ENCODE data around the gene RBBP7. TPM values are rescaled to one million over a fixed set of nuclear protein-coding genes. Genes with fewer than 3 reads are reported as not detected.

RBBP7 gene
- total and polyA plus RNA-seq, 2 donors (not counting 1 experiment from before 2014, with no cell fraction given) = 149 to 174 TPM

DNA sequence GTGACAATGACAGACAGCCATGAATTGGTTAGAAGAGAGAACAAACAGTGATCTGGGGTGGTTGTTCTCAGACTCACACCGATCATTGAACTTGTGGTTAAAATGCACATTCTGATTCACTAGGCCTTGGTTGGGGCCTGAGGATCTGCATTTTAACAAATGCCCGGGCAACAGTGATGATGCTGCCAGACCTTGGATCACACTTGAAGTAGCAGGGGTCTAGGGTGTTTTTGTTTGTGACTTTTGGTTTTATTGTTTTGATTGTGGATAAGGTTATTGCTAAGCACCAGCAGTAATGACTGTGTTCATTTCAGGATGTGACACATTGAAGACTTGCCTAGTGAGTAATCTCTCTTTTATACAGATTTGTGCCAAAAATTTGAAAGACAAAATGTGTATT lies 47.4 kb downstream of the RBBP7 start:
- Histone ChIP-seq H3K27me3 (ENCODE audit: control insufficient read depth, insufficient read depth, low read length) (no peaks in the 10 kb centered on the region), H3K27ac (ENCODE audit: insufficient read depth, low read length) (peak overlapping the region; percentile 82), H3K4me2 (ENCODE audit: extremely low read depth, insufficient read depth, low read length) (peak overlapping the region; percentile 5), H3K9ac (ENCODE audit: insufficient read depth, low read length) (no peak overlapping the region), H3K36me3 (ENCODE audit: control insufficient read depth, insufficient read depth, low read length) (peaks cover 2% of the 10 kb centered on the region), H3K9me3 (ENCODE audit: control insufficient read depth, insufficient read depth, low read depth, low read length) (no peaks in the 10 kb centered on the region), H4K20me1 (ENCODE audit: control insufficient read depth, extremely low read depth, insufficient read depth, low read length) (no peaks in the 10 kb centered on the region), H3K79me2 (ENCODE audit: control insufficient read depth, insufficient read depth, low read length) (no peaks in the 10 kb centered on the region), H3K4me3 (replicated peaks in 1 of 4; ENCODE audit: control extremely low read depth in 1 of 4, insufficient read depth in 1 of 4, low read depth in 3 of 4, low read length in 4 of 4) (no peak overlapping the region), H3K4me1 (ENCODE audit: control insufficient read depth, extremely low read depth, insufficient read depth, low read length) (peaks cover 2% of the 10 kb centered on the region), H2AFZ (ENCODE audit: low read length) (no peak overlapping the region)
- TF ChIP-seq EZH2 (IDR thresholded peaks at IDR 0.05; ENCODE audit: low read length, missing control alignments) = no peak
- TF ChIP-seq, protein P1, sequence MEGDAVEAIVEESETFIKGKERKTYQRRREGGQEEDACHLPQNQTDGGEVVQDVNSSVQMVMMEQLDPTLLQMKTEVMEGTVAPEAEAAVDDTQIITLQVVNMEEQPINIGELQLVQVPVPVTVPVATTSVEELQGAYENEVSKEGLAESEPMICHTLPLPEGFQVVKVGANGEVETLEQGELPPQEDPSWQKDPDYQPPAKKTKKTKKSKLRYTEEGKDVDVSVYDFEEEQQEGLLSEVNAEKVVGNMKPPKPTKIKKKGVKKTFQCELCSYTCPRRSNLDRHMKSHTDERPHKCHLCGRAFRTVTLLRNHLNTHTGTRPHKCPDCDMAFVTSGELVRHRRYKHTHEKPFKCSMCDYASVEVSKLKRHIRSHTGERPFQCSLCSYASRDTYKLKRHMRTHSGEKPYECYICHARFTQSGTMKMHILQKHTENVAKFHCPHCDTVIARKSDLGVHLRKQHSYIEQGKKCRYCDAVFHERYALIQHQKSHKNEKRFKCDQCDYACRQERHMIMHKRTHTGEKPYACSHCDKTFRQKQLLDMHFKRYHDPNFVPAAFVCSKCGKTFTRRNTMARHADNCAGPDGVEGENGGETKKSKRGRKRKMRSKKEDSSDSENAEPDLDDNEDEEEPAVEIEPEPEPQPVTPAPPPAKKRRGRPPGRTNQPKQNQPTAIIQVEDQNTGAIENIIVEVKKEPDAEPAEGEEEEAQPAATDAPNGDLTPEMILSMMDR (conservative IDR thresholded peaks at IDR 0.05 in 1 of 2, IDR thresholded peaks at IDR 0.05 in 1 of 2; ENCODE audit: low read depth in 1 of 2, low read length in 2 of 2) = no peak
- peak in 1 of 2 donors; percentile 83 for DNase-seq (ENCODE audit: low read depth in 2 of 2)

DNA sequence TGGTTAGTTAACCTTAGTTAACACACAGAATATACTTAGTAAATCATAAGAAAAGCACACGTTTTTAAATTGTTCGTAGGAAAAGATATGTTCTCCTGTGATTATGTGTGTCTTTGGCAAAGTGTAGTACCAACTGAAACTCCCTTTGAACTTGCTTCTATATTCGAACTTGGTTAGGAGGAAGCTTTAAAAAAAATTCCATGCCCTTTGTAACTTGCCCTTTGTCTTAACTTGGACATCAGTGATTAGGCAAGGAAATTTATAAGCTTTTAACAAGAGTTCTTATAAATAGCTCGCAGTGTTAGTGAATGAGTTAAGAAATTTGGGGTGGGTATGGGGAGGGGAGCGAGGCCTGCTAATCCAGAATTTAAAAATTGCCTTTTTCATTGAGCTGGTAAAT lies 50.5 kb downstream of the RBBP7 start:
- Histone ChIP-seq H2AFZ (ENCODE audit: low read length) (no peak overlapping the region), H3K79me2 (ENCODE audit: control insufficient read depth, insufficient read depth, low read length) (no peaks in the 10 kb centered on the region), H3K4me3 (replicated peaks in 1 of 4; ENCODE audit: control extremely low read depth in 1 of 4, insufficient read depth in 1 of 4, low read depth in 3 of 4, low read length in 4 of 4) (no peak overlapping the region), H3K4me1 (ENCODE audit: control insufficient read depth, extremely low read depth, insufficient read depth, low read length) (peaks cover 2% of the 10 kb centered on the region), H3K9ac (ENCODE audit: insufficient read depth, low read length) (no peak overlapping the region), H3K4me2 (ENCODE audit: extremely low read depth, insufficient read depth, low read length) (no peak overlapping the region), H4K20me1 (ENCODE audit: control insufficient read depth, extremely low read depth, insufficient read depth, low read length) (no peaks in the 10 kb centered on the region), H3K9me3 (ENCODE audit: control insufficient read depth, insufficient read depth, low read depth, low read length) (no peaks in the 10 kb centered on the region), H3K36me3 (ENCODE audit: control insufficient read depth, insufficient read depth, low read length) (peaks cover 2% of the 10 kb centered on the region), H3K27ac (ENCODE audit: insufficient read depth, low read length) (no peak overlapping the region), H3K27me3 (ENCODE audit: control insufficient read depth, insufficient read depth, low read length) (no peaks in the 10 kb centered on the region)
- DNase-seq (ENCODE audit: low read depth in 2 of 2) = no peak
- TF ChIP-seq EZH2 (IDR thresholded peaks at IDR 0.05; ENCODE audit: low read length, missing control alignments) = no peak
- TF ChIP-seq, protein P1 (conservative IDR thresholded peaks at IDR 0.05 in 1 of 2, IDR thresholded peaks at IDR 0.05 in 1 of 2; ENCODE audit: low read depth in 1 of 2, low read length in 2 of 2) = no peak

DNA sequence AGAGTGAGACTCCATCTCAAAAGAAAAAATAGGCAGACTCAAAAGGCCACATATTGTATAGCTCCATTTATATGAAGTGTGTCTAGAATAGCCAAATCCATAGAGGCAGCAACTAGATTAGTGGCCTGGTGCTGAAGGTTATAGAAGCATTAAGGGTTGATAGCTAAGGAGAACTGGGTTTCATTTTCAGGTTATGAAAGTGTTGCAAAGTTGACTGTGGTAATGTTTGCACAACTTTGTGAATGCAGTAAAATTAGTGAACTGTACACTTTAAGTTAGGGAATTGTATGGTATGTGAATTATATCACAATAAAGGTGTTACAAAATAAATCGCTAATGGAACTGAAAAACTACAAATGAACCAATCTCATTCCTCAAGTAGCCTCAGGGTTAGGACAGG lies 55.6 kb downstream of the RBBP7 start:
- H3K79me2 ChIP-seq (ENCODE audit: control insufficient read depth, insufficient read depth, low read length) = peaks cover 1% of the 10 kb centered on the region

More for the DNA sequence above, 55.6 kb downstream of the RBBP7 start:
- no peak overlapping the region for H2AFZ ChIP-seq (ENCODE audit: low read length)
- TF ChIP-seq, protein P1 (conservative IDR thresholded peaks at IDR 0.05 in 1 of 2, IDR thresholded peaks at IDR 0.05 in 1 of 2; ENCODE audit: low read depth in 1 of 2, low read length in 2 of 2) = no peak
- no peak for TF ChIP-seq EZH2 (IDR thresholded peaks at IDR 0.05; ENCODE audit: low read length, missing control alignments)
- no peak overlapping the region for H3K9ac ChIP-seq (ENCODE audit: insufficient read depth, low read length)
- no peak overlapping the region for H3K4me3 ChIP-seq (replicated peaks in 1 of 4; ENCODE audit: control extremely low read depth in 1 of 4, insufficient read depth in 1 of 4, low read depth in 3 of 4, low read length in 4 of 4)
- H3K36me3 ChIP-seq (ENCODE audit: control insufficient read depth, insufficient read depth, low read length) = no peaks in the 10 kb centered on the region
- no peaks in the 10 kb centered on the region for H3K9me3 ChIP-seq (ENCODE audit: control insufficient read depth, insufficient read depth, low read depth, low read length)
- H3K4me2 ChIP-seq (ENCODE audit: extremely low read depth, insufficient read depth, low read length) = no peak overlapping the region
- H4K20me1 ChIP-seq (ENCODE audit: control insufficient read depth, extremely low read depth, insufficient read depth, low read length) = no peaks in the 10 kb centered on the region
- DNase-seq (ENCODE audit: low read depth in 2 of 2) = no peak
- H3K27me3 ChIP-seq (ENCODE audit: control insufficient read depth, insufficient read depth, low read length) = no peaks in the 10 kb centered on the region
- H3K4me1 ChIP-seq (ENCODE audit: control insufficient read depth, extremely low read depth, insufficient read depth, low read length) = no peaks in the 10 kb centered on the region
- no peak overlapping the region for H3K27ac ChIP-seq (ENCODE audit: insufficient read depth, low read length)

Data from fibroblast of lung (primary cell).